Lower leg skin (tissue), 3 donors: ENCODE measurements around the gene HTR3E.

Experiments used
- POLR2A ChIP-seq, 2 donors: fragments of 450-650 bp; IDR thresholded peaks; one replicate each; pipeline ENCODE4 v1.6.1; 2016 to 2017; ENCODE audit warnings: antibody characterized with exemption in 2 of 2, mild to moderate bottlenecking in 1 of 2, moderate library complexity in 1 of 2
- TF ChIP-seq, protein P1 (sequence below), 3 donors: fragments of 450-650 bp; IDR thresholded peaks; one replicate each; pipeline ENCODE4 v1.5.1; 2016; ENCODE audit warnings: antibody characterized with exemption in 3 of 3, mild to moderate bottlenecking in 3 of 3, moderate library complexity in 2 of 3

DNA sequence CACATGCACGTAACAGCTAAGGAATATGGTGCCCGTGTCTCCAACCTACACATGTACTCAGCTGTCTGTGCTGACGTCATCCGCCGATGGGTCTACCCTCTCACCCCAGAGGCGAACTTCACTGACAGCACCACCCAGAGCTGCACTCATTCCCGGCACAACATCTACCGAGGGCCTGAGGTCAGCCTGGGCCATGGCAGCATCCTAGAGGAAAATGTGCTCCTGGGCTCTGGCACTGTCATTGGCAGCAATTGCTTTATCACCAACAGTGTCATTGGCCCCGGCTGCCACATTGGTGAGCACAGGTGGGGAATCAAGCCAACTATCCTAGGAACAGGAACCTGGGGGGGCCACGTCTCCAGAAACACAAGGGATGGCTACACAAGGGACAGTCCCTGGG, 43.6 kb downstream of the HTR3E start:
- TF ChIP-seq, protein P1, sequence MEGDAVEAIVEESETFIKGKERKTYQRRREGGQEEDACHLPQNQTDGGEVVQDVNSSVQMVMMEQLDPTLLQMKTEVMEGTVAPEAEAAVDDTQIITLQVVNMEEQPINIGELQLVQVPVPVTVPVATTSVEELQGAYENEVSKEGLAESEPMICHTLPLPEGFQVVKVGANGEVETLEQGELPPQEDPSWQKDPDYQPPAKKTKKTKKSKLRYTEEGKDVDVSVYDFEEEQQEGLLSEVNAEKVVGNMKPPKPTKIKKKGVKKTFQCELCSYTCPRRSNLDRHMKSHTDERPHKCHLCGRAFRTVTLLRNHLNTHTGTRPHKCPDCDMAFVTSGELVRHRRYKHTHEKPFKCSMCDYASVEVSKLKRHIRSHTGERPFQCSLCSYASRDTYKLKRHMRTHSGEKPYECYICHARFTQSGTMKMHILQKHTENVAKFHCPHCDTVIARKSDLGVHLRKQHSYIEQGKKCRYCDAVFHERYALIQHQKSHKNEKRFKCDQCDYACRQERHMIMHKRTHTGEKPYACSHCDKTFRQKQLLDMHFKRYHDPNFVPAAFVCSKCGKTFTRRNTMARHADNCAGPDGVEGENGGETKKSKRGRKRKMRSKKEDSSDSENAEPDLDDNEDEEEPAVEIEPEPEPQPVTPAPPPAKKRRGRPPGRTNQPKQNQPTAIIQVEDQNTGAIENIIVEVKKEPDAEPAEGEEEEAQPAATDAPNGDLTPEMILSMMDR (IDR thresholded peaks at IDR 0.05), result no peak
- no peak for TF ChIP-seq POLR2A (IDR thresholded peaks at IDR 0.05)
